SK-N-MC (cell line): ENCODE results near the gene PDE6G.

ENCODE experiments used
- EZH2 ChIP-seq: fragments of 200-600 bp; sonication (generic); IDR thresholded peaks from one replicate; pipeline ENCODE4 v1.6.1; 2017; ENCODE audit warnings: antibody characterized with exemption
- FOXP2 ChIP-seq: optimal IDR thresholded peaks from 2 replicates; pipeline ENCODE3; 2011; ENCODE audit warnings: mild to moderate bottlenecking, moderate library complexity; ENCODE audit not compliant: insufficient read depth; ENCODE audit errors: extremely low read length, control extremely low read depth
- POLR2AphosphoS5 ChIP-seq: IDR thresholded peaks from 2 replicates; pipeline ENCODE4 v1.6.1; 2012; ENCODE audit warnings: mild to moderate bottlenecking, low read depth, low read length, borderline replicate concordance

- TF ChIP-seq POLR2AphosphoS5 (no peak), FOXP2 (no peak), EZH2 (no peak)
Measured at GRCh38 chr17:81647640-81648012, 8.7 kb downstream of the PDE6G start.
